Brain microvascular endothelial cell (primary cell): Measurements from ENCODE around the gene PPIE.

ENCODE experiments used
- DNase-seq: peaks from one replicate; pipeline ENCODE4 v3.0.0-alpha.2; 2020
- H3K27ac ChIP-seq: fragments of 250-450 bp; sonication (Bioruptor Pico); 2 replicates; pipeline ENCODE4 v1.5.1; 2020; ENCODE audit warnings: mild to moderate bottlenecking, moderate library complexity
- H3K27me3 ChIP-seq: fragments of 250-450 bp; sonication (Bioruptor Pico); replicated peaks from 2 replicates; pipeline ENCODE4 v1.5.1; 2020; ENCODE audit warnings: mild to moderate bottlenecking
- H3K36me3 ChIP-seq: fragments of 250-450 bp; sonication (Bioruptor Pico); replicated peaks from 2 replicates; pipeline ENCODE4 v1.5.1; 2020; ENCODE audit warnings: mild to moderate bottlenecking
- H3K4me3 ChIP-seq: 2 replicates; pipeline ENCODE4 v1.5.1; 2011; ENCODE audit warnings: low read depth, mild to moderate bottlenecking, control low read depth, low read length, moderate library complexity
- in situ Hi-C: cut with HindIII; loops from 2 replicates; pipeline ENCODE4 v1.10.0; 2017; ENCODE audit warnings: low sequenced_read_pairs, low pct_ligation_motif_present
- TF ChIP-seq, protein P1 (sequence below): IDR thresholded peaks from 2 replicates; pipeline ENCODE4 v1.5.1; 2011; ENCODE audit warnings: low read depth, mild to moderate bottlenecking, moderate library complexity, low read length, control low read depth, inconsistent platforms; ENCODE audit errors: missing control alignments

Gene PPIE

DNA sequence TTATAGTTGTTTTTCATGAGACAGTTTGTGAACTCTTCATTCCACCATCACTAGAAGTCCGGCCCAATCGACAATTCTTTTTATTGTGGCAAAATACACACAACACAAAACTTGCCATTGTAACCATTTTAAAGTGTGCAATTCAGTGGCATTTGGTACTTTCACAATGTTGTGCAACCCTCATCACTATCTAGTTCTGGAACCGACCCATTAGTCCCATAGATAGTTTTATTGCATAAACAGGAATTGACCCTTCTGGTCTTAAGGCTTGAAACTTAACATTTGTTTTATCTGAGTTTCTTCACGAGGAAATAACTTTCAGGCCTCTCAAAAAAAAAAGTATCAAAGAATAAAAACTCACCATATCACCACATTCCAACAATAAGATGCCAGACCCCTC is 8.8 kb upstream of the PPIE start:
- DNase-seq = no peak
- TF ChIP-seq, protein P1, sequence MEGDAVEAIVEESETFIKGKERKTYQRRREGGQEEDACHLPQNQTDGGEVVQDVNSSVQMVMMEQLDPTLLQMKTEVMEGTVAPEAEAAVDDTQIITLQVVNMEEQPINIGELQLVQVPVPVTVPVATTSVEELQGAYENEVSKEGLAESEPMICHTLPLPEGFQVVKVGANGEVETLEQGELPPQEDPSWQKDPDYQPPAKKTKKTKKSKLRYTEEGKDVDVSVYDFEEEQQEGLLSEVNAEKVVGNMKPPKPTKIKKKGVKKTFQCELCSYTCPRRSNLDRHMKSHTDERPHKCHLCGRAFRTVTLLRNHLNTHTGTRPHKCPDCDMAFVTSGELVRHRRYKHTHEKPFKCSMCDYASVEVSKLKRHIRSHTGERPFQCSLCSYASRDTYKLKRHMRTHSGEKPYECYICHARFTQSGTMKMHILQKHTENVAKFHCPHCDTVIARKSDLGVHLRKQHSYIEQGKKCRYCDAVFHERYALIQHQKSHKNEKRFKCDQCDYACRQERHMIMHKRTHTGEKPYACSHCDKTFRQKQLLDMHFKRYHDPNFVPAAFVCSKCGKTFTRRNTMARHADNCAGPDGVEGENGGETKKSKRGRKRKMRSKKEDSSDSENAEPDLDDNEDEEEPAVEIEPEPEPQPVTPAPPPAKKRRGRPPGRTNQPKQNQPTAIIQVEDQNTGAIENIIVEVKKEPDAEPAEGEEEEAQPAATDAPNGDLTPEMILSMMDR = no peak
- no peak overlapping the region for H3K4me3 ChIP-seq
- in situ Hi-C loops = no loop called here
- H3K27me3 ChIP-seq = peaks cover 36% of the 10 kb centered on the region
- H3K36me3 ChIP-seq = no peaks in the 10 kb centered on the region
- H3K27ac ChIP-seq = no peak overlapping the region

- in situ Hi-C loops = no loop called here
- Histone ChIP-seq H3K4me3 (no peak overlapping the region), H3K27ac (no peak overlapping the region), H3K27me3 (peaks cover 22% of the 10 kb centered on the region), H3K36me3 (no peaks in the 10 kb centered on the region)
- TF ChIP-seq, protein P1 = no peak
- DNase-seq = no peak
These were observed 6.0 kb upstream of the PPIE start for GRCh38 chr1:39732730-39733129.

GRCh38 chr1:39733161-39733560 is 5.5 kb upstream of the PPIE start:
- DNase-seq = no peak
- TF ChIP-seq, protein P1 = no peak
- Histone ChIP-seq H3K27me3 (peaks cover 18% of the 10 kb centered on the region), H3K27ac (no peak overlapping the region), H3K4me3 (no peak overlapping the region), H3K36me3 (no peaks in the 10 kb centered on the region)
- in situ Hi-C loops = no loop called here

- Histone ChIP-seq H3K4me3 (no peak overlapping the region), H3K27me3 (peaks cover 13% of the 10 kb centered on the region), H3K36me3 (no peaks in the 10 kb centered on the region), H3K27ac (no peak overlapping the region)
- TF ChIP-seq, protein P1 = no peak
- in situ Hi-C loops = no loop called here
- no peak for DNase-seq
These were observed 3.0 kb upstream of the PPIE start for GRCh38 chr1:39735731-39736130.

DNA sequence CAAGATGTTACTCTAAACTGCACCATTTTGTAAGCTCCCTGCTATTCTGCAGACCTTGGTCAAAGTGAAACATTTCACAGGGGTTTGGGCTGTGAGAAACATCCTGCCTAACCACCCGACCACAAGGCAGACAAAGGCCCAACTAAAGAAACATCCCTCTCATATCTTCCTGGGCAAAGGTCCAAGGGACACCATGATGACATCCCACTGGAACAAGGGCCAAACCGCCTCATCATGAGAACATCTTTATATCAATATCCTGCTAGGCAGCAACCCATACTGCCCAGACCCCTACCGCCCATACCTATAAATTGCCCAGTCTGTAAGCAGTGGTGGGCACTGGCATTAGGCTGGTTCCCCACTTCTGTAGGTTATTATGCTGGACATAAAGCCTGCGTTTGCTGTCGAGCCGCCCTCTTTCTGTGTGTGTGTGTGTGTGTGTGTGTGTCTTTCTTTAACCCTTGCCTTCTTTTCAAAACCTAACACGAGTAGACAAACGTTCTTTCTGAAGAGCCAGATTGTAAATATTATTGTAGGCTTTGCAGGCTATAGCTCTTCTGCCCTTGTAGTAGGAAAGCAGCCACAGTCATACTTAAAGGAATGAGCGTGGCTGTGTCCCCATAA is 1.0 kb upstream of the PPIE start:
- DNase-seq = peak; percentile 96
- in situ Hi-C loops = no loop called here

More for the DNA sequence above, 1.0 kb upstream of the PPIE start:
- Histone ChIP-seq H3K27ac (peak overlapping the region; percentile 45), H3K27me3 (peaks cover 12% of the 10 kb centered on the region), H3K4me3 (no peak overlapping the region), H3K36me3 (peaks cover 5% of the 10 kb centered on the region)
- TF ChIP-seq, protein P1 = no peak
